ENCODE data around the gene IRX6.

The IRX6 gene

GRCh38 chr16:55376567-55377167 lies 52.7 kb downstream of the IRX6 start:
- no peaks in the 10 kb centered on the region for H3K36me3 ChIP-seq (ENCODE audit: control insufficient read depth, insufficient read depth, low read length)
- no peaks in the 10 kb centered on the region for H3K27me3 ChIP-seq (ENCODE audit: control insufficient read depth, insufficient read depth, low read length)
- H3K9ac ChIP-seq (ENCODE audit: low read length): no peak overlapping the region
- no peak overlapping the region for H3K4me3 ChIP-seq (ENCODE audit: low read length)
- no peaks in the 10 kb centered on the region for H3K4me1 ChIP-seq (ENCODE audit: control insufficient read depth, insufficient read depth, low read length)
- H3K27ac ChIP-seq (ENCODE audit: low read depth, low read length): no peak overlapping the region

DNA sequence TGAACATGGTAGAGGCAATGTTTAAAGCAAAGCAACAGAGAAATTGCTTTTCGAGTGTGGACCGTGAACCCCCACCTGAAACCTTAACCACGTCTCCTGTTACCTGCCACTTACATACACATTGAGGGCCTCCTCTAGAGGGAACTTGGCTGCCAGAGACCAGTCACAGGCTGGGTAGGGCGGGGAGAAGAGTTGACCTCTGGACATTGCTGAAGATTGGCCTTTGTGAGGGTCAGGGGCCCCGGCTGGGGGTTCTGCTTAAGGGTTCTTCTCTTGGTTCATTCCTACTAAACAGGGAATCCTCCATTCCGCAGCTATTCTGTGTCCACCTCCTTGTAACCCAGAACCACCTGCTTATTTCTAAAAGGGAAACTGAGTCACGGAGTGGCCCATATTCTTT lies 53.8 kb downstream of the IRX6 start:
- Histone ChIP-seq H3K27me3 (ENCODE audit: control insufficient read depth, insufficient read depth, low read length) (no peaks in the 10 kb centered on the region), H3K4me3 (ENCODE audit: low read length) (no peak overlapping the region), H3K27ac (ENCODE audit: low read depth, low read length) (no peak overlapping the region), H3K4me1 (ENCODE audit: control insufficient read depth, insufficient read depth, low read length) (no peaks in the 10 kb centered on the region), H3K9ac (ENCODE audit: low read length) (no peak overlapping the region), H3K36me3 (ENCODE audit: control insufficient read depth, insufficient read depth, low read length) (no peaks in the 10 kb centered on the region)

- H3K27ac ChIP-seq (ENCODE audit: low read depth, low read length): no peak overlapping the region
- no peaks in the 10 kb centered on the region for H3K36me3 ChIP-seq (ENCODE audit: control insufficient read depth, insufficient read depth, low read length)
- no peak overlapping the region for H3K9ac ChIP-seq (ENCODE audit: low read length)
- H3K4me1 ChIP-seq (ENCODE audit: control insufficient read depth, insufficient read depth, low read length): no peaks in the 10 kb centered on the region
- no peaks in the 10 kb centered on the region for H3K27me3 ChIP-seq (ENCODE audit: control insufficient read depth, insufficient read depth, low read length)
- no peak overlapping the region for H3K4me3 ChIP-seq (ENCODE audit: low read length)
Observed at GRCh38 chr16:55378616-55379015, 54.6 kb downstream of the IRX6 start.

- Histone ChIP-seq H3K27ac (ENCODE audit: low read depth, low read length) (no peak overlapping the region), H3K4me3 (ENCODE audit: low read length) (no peak overlapping the region), H3K27me3 (ENCODE audit: control insufficient read depth, insufficient read depth, low read length) (no peaks in the 10 kb centered on the region), H3K36me3 (ENCODE audit: control insufficient read depth, insufficient read depth, low read length) (no peaks in the 10 kb centered on the region), H3K9ac (ENCODE audit: low read length) (no peak overlapping the region), H3K4me1 (ENCODE audit: control insufficient read depth, insufficient read depth, low read length) (no peaks in the 10 kb centered on the region)
Observed at GRCh38 chr16:55379371-55379770, 55.4 kb downstream of the IRX6 start.

GRCh38 chr16:55379876-55380390 lies 55.9 kb downstream of the IRX6 start:
- Histone ChIP-seq H3K36me3 (ENCODE audit: control insufficient read depth, insufficient read depth, low read length) (no peaks in the 10 kb centered on the region), H3K9ac (ENCODE audit: low read length) (no peak overlapping the region), H3K27me3 (ENCODE audit: control insufficient read depth, insufficient read depth, low read length) (no peaks in the 10 kb centered on the region), H3K4me3 (ENCODE audit: low read length) (no peak overlapping the region), H3K27ac (ENCODE audit: low read depth, low read length) (no peak overlapping the region), H3K4me1 (ENCODE audit: control insufficient read depth, insufficient read depth, low read length) (no peaks in the 10 kb centered on the region)
